GM19193 (cell line): ENCODE results near the gene LONRF2.

Experiments used
- POLR2A ChIP-seq: IDR thresholded peaks from 4 replicates; pipeline ENCODE4 v1.6.1; 2011; ENCODE audit not compliant: insufficient read depth, insufficient read length; ENCODE audit errors: extremely low read depth

LONRF2 gene

DNA sequence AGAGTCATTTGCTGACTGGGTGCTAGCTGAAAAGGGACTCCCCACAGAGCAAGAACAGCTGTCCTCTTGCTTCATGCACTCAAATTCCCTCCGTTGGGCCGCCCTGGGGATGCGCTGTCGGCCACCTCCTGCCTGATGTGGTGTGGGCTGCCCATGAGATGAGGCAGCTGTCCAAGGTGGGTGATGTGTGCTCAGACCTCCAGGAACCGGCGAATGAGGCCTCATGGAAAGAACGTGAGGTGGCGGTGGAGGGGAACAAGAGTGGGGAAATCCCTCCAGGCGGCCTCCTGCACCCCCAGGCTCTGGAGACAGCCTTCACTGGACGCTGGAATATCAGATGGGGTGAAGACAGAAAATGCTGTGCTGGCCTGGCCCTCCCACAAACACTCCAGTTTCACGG lies 79.8 kb downstream of the LONRF2 start:
- TF ChIP-seq POLR2A = no peak

DNA sequence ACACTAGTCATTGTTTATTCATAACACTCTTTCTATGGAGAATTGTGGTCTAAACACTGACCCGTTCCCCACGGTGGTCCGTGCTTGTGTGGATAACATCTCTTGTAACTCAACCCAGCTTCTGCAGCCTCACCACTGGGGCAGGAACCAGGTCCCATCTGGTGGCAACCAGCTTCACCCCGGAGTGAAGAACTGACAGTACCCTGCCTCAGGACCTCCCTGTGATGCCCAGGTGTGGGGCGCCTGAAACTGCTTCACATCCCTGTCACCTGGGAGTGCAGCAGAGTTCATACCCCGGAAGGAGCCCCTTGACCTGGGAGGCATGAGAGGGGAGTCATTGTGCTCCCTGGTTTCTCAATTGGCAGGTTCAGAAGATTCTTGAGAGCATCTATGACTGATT lies 81.1 kb downstream of the LONRF2 start:
- no peak for TF ChIP-seq POLR2A

DNA sequence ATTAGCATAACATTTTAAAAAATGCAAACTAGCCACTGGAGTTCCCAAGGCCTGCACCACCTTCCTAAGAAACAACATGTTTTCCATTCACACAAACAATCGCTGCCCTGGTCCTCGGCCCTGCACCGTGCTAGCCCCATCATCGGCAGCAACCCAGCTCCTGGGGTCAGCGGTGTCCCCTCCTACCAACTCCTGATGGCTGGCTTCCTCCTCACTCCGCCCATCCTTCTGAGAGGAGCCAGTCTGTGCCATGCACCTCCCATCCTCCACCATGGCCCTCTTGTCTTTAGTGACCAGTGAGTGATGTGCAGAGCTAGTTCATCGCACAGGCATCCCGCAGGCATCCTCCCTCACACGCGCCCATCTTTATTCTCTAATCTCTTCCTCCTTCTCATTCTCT lies 81.9 kb downstream of the LONRF2 start:
- TF ChIP-seq POLR2A = no peak

- TF ChIP-seq POLR2A = no peak
These were observed 82.7 kb downstream of the LONRF2 start for GRCh38 chr2:100239486-100240210.

DNA sequence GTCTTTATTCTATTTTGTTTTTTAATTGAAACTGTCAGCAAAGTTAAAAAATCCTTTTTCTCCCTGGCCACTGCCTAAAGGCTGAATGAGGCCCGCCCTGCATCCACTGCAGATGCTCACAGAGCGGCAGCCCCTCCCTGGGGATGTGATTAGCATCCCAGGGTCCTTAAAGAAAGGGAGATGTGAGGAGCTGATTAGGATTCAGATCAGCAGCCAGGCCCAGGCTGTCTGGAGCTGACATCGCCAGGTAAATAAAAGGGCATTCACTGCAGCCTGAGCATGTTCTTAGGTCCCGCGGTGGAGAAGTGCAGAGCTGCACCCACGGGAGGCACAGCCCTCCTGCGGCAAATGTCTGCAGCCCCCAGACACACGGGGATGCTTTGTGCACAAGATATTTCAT lies 83.8 kb downstream of the LONRF2 start:
- no peak for TF ChIP-seq POLR2A

DNA sequence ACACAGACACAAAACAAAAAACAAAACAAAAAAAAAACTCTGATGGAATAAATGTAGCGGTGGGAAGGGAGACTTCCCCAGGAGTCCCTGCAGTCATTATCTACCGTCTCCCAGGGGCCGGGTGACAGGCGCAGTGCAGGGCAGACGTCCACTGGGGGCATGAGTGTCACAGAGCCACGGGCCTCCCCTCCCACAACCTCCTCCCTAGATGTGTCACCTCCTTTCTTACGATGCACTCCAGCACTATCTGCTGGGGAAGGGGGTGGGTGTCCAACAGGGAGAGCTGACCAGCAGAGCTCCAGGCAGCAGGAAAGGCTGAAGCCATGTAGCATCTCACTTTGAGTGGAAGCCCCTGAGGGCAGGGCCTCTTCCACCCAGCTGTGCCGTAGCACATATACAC lies 84.5 kb downstream of the LONRF2 start:
- no peak for TF ChIP-seq POLR2A

GRCh38 chr2:100237163-100237562 lies 85.1 kb downstream of the LONRF2 start:
- no peak for TF ChIP-seq POLR2A

DNA sequence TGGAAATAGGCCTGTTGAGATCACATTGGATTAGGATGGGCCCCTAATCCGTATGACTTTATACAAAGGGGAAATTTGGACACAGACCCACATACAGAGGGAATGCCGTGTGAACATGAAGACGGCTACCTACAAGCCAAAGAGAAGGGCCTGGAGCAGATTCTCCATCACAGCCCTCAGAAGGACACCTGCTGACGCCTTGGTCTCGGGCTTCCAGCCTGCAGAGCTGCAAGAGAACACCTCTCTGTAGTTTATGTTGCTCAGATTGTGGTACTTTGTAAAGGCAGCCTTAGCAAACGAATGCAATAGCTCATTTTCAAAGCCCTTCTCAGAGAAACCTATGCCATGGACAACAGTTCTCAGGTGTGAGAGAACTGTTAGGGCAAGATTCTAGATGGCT lies 86.1 kb downstream of the LONRF2 start:
- TF ChIP-seq POLR2A = no peak

DNA sequence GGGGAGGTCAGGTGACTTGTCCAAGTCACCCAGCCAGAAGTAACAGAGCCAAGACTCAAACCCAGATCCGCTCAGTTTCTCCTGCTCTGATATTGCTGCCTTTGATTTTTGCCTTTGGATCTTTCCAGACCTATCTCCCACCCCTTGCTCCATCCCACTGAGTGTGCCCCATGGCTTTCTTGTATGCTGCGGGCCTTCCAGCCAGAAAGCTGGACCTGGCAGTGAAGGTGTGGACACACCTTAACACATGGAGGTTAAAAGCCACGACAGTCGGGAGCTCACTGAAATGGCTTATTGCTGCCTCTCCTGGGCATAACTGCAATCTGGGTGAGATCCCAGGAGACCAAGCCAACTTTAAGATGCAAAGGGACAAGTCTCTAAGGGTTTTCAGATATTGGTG lies 86.7 kb downstream of the LONRF2 start:
- no peak for TF ChIP-seq POLR2A

- no peak for TF ChIP-seq POLR2A
These were observed 87.2 kb downstream of the LONRF2 start for GRCh38 chr2:100235098-100235497.

- no peak for TF ChIP-seq POLR2A
These were observed 88.2 kb downstream of the LONRF2 start for GRCh38 chr2:100234141-100234540.

GRCh38 chr2:100233061-100233460 lies 89.2 kb downstream of the LONRF2 start:
- TF ChIP-seq POLR2A = no peak

- TF ChIP-seq POLR2A = no peak
These were observed 91.5 kb downstream of the LONRF2 start for GRCh38 chr2:100230754-100231153.

DNA sequence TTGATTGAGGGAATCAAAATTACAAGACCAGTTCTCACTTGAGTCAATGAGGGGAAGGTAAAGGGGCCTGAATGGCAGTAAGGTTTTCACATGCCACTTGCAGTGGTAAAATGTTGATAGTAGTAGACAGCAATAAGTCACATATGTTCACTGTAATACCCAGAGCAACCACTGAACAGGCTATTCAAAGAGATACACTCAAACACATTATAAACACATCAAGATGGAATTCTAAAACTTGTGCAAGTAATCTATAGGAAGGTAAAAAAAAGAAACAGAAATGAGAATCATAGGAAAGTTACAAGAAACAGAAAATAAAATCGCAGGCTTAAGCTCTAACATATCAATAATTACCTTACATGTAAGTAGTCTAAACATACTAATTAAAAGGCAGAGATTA lies 93.3 kb downstream of the LONRF2 start:
- TF ChIP-seq POLR2A = no peak

DNA sequence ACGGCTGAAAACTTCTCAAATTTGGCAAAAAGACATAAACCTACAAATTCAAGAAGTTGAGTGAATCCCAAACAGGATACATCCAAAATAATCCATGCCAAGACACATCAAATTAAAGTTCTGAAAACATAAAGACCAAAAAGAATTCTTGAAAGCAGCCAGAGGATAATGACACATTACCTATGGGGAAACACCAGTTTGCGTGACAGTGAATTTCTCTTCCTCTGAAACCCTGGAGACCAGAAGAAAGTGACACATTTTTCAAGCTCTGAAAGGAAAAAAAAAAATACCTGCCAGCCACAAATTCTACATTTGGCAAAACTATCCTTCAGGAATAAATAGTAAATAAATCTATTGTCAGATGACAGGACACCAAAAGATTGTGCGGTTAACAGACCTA lies 93.9 kb downstream of the LONRF2 start:
- TF ChIP-seq POLR2A = no peak

- no peak for TF ChIP-seq POLR2A
These were observed 97.2 kb downstream of the LONRF2 start for GRCh38 chr2:100224988-100225710.
